GM12878 (cell line): Measurements from ENCODE around the gene B4GALT1.

ENCODE experiments used
- EP300 ChIP-seq, 2 experiments: fragments of 150-350 bp in 1 of 2; IDR thresholded peaks; 2 replicates each; pipeline ENCODE4 v1.6.1; 2011 to 2012; ENCODE audit warnings: low read depth in 2 of 2, low read length in 2 of 2, borderline replicate concordance in 1 of 2, improper control_type of control experiment in 1 of 2, inconsistent platforms in 1 of 2; ENCODE audit not compliant: control insufficient read depth in 1 of 2
- HDAC2 ChIP-seq: fragments of 200-600 bp; sonication (generic); IDR thresholded peaks from 2 replicates; pipeline ENCODE4 v1.6.1; 2017
- MXI1 ChIP-seq: fragments of 150-350 bp; IDR thresholded peaks from 2 replicates; pipeline ENCODE4 v1.6.1; 2011; ENCODE audit warnings: low read depth, mild to moderate bottlenecking, inconsistent platforms, low read length, improper control_type of control experiment
- MYC ChIP-seq: IDR thresholded peaks from 2 replicates; pipeline ENCODE4 v1.6.1; 2011; ENCODE audit warnings: mild to moderate bottlenecking, low read length, moderate library complexity, inconsistent platforms; ENCODE audit not compliant: insufficient read depth, insufficient replicate concordance, insufficient read length, severe bottlenecking
- POLR2A ChIP-seq: IDR thresholded peaks from 2 replicates; pipeline ENCODE4 v1.6.1; 2011; ENCODE audit warnings: low read depth, mild to moderate bottlenecking, low read length
- POLR2AphosphoS2 ChIP-seq: IDR thresholded peaks from 2 replicates; pipeline ENCODE4 v1.6.1; 2011; ENCODE audit warnings: low read depth, mild to moderate bottlenecking, low read length, improper control_type of control experiment, moderate library complexity
- POLR2AphosphoS5 ChIP-seq: IDR thresholded peaks from 2 replicates; pipeline ENCODE4 v1.6.1; 2011; ENCODE audit warnings: mild to moderate bottlenecking, low read length, inconsistent platforms
- RAD21 ChIP-seq: IDR thresholded peaks from 2 replicates; pipeline ENCODE4 v1.6.1; 2011; ENCODE audit warnings: mild to moderate bottlenecking, low read depth, low read length, moderate library complexity; ENCODE audit not compliant: insufficient read depth
- REST ChIP-seq: IDR thresholded peaks from 2 replicates; pipeline ENCODE4 v1.6.1; 2012; ENCODE audit warnings: mild to moderate bottlenecking, low read depth, low read length
- STAT3 ChIP-seq: IDR thresholded peaks from 2 replicates; pipeline ENCODE4 v1.6.1; 2011; ENCODE audit warnings: low read depth, low read length, improper control_type of control experiment
- TARDBP ChIP-seq: IDR thresholded peaks from 2 replicates; pipeline ENCODE4 v1.6.1; 2016; ENCODE audit warnings: borderline replicate concordance
- ZZZ3 ChIP-seq: IDR thresholded peaks from 2 replicates; pipeline ENCODE4 v1.6.1; 2011; ENCODE audit warnings: low read depth; ENCODE audit not compliant: control insufficient read depth, insufficient read length
- TF ChIP-seq, protein P1 (sequence below), 3 experiments: IDR thresholded peaks in 2 of 3; conservative IDR thresholded peaks in 1 of 3; 2 replicates each; pipeline ENCODE4 v1.5.1; 2011; ENCODE audit warnings: low read depth in 3 of 3, low read length in 3 of 3, mild to moderate bottlenecking in 3 of 3, control low read depth in 2 of 3, moderate library complexity in 2 of 3, inconsistent platforms in 1 of 3, mixed read lengths in 1 of 3; ENCODE audit not compliant: control insufficient read depth in 2 of 3, insufficient read depth in 1 of 3; ENCODE audit errors: extremely low read depth in 1 of 3
- TF ChIP-seq, protein P2 (sequence below): IDR thresholded peaks from 2 replicates; pipeline ENCODE4 v1.6.1; 2012; ENCODE audit warnings: low read depth, low read length, improper control_type of control experiment

DNA sequence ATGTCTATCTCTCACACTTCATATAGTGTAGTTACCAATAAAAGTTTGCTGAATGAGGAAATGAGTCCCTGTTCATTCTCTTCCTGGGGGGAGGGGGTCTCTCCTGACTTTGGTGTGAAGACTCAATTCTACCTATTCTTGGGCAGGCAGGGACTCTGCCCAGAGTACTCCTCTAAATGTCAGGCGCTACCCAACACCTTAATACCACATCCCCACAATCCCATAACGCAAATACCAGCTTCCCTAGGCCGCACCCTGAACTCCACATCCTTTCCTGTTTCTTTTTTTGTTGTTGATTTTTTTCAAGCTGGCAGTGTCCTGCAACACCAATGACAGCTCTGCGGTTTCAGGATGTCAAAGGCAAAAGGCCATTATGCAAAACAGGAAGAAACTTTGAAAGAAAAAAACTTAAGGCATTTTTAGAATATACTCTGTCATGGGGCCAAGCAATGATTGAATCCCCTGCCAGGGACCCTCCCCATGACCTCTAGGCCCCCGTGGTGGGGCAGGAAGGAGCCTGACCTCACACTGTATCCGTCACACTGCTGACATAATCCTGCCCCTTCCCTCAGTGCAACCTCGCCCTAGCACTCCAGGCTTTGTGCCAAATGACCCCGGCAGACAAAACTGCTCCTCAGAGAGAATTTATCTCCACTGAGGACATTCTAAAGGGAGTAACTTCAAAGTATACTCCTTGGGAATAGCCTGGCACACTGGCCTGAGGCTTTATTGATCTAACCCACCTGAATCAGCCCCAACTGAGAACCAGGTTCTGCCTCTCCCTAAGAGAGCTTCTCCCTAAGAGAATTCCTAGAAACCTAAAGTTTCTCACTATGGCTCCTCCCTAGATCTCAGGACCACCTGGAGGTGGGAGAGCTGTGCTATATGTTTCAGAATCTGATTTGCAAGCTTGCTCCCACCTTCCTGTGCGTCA lies 8.0 kb downstream of the B4GALT1 start:
- TF ChIP-seq, protein P1, sequence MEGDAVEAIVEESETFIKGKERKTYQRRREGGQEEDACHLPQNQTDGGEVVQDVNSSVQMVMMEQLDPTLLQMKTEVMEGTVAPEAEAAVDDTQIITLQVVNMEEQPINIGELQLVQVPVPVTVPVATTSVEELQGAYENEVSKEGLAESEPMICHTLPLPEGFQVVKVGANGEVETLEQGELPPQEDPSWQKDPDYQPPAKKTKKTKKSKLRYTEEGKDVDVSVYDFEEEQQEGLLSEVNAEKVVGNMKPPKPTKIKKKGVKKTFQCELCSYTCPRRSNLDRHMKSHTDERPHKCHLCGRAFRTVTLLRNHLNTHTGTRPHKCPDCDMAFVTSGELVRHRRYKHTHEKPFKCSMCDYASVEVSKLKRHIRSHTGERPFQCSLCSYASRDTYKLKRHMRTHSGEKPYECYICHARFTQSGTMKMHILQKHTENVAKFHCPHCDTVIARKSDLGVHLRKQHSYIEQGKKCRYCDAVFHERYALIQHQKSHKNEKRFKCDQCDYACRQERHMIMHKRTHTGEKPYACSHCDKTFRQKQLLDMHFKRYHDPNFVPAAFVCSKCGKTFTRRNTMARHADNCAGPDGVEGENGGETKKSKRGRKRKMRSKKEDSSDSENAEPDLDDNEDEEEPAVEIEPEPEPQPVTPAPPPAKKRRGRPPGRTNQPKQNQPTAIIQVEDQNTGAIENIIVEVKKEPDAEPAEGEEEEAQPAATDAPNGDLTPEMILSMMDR (IDR thresholded peaks at IDR 0.05 in 2 of 3, conservative IDR thresholded peaks at IDR 0.05 in 1 of 3; ENCODE audit: control insufficient read depth in 2 of 3, extremely low read depth in 1 of 3, insufficient read depth in 1 of 3, low read depth in 3 of 3, low read length in 3 of 3) = no peak
- TF ChIP-seq POLR2AphosphoS5 = no peak
- TF ChIP-seq STAT3 = no peak
- TF ChIP-seq EP300 (IDR thresholded peaks at IDR 0.05; ENCODE audit: borderline replicate concordance in 1 of 2, control insufficient read depth in 1 of 2, low read depth in 2 of 2, low read length in 2 of 2) = peak in 1 of 2 experiments; percentile 37; a peak in 1 of 4 replicates
- no peak for TF ChIP-seq RAD21
- TF ChIP-seq REST = no peak
- TF ChIP-seq MXI1 = peak; percentile 36; the same call in 1 of the 2 replicates
- no peak for TF ChIP-seq TARDBP
- TF ChIP-seq ZZZ3 = no peak
- TF ChIP-seq MYC = no peak
- no peak for TF ChIP-seq HDAC2
- TF ChIP-seq, protein P2, sequence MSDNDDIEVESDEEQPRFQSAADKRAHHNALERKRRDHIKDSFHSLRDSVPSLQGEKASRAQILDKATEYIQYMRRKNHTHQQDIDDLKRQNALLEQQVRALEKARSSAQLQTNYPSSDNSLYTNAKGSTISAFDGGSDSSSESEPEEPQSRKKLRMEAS = peak; percentile 28; the same call in 1 of the 2 replicates
- 0 out of 2 replicates have a peak, but pooled peaks have one; percentile 7 for TF ChIP-seq POLR2A
- no peak for TF ChIP-seq POLR2AphosphoS2
